Hippocampal formation (tissue), 2 donors: Measurements from ENCODE around the gene KCNC3.
"Not testable (repeated sequence)": the region's sequence is repeated elsewhere in the genome, so short reads cannot be mapped to it uniquely, and the experiment has no call there.

Source experiments
- DNase-seq, 2 donors: peaks; one replicate each; lab custom pipeline; 2025; lab: John Stamatoyannopoulos, UW

Gene KCNC3

DNA sequence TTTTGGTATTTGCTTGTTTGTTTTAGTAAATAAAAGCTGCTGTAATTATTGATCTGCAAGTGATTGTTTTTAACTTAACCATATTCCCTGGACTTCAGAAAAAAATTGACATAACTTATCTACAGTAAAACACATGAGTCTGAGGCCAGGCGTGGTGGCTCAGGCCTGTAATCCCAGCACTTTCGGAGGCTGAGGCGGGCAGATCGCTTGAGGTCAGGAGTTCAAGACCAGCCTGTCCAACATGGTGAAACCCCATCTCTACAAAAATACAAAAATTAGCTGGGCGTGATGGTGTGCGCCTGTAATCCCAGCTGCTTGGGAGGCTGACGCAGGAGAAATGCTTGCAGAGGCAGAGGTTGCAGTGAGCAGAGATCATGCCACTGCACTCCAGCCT lies 24.3 kb upstream of the KCNC3 start:
- not testable (repeated sequence) for DNase-seq

DNA sequence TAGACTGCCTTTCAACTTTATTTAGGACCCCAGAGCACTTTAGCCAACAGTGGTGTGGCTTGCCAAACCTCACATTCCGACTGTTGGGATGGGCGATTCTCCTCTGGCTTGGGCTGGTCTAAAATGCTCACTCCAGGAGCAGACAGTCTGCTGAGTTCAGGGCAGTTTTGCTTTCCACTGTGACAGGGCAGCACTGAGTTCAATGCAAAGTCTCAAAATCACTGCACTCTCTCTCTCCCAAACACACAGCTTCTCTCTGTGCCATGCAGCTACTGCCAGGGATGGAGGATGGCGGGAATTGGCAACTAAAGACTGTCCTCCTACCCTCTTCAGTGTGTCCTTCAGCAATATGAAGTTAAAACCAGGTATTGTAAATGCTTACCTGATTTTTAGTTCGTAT lies 23.1 kb upstream of the KCNC3 start:
- DNase-seq, result no peak

DNA sequence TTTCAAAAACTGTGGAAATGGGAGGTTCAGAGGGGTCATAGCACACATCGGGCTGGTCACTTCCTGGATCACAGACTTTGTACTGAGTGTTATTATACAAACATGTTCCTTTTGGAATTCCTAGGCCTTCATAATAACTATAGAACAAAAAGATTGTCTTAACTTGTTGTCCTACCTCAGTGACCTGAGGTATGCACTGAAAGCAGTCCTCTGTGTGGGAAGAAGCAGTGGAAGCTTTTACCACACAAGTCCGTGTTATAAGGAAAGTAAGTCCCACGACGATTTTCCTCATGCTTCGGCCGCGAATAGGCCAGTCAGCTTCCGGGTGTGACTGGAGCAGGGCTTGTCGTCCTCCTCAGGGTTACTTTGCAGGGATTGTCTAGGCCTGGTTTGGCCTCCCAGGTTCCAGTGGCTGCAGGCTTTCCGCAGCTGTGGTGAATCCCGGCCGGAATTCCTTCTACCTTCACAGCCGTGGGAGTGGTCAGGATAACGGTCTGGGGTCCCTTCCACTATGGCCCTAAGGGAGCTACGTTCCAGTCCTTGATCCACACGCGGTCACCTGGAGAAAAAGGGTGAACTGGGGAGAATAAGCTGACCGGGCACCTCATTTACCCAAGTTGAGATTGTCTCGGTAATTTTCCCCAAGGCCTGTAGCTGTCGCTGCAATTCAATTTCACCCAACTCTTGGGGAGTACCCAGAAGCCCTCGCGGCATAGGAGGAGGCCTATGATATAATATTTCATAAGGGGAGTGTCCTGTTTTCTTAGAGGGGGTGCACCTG lies 20.3 kb upstream of the KCNC3 start:
- DNase-seq, result no peak

DNA sequence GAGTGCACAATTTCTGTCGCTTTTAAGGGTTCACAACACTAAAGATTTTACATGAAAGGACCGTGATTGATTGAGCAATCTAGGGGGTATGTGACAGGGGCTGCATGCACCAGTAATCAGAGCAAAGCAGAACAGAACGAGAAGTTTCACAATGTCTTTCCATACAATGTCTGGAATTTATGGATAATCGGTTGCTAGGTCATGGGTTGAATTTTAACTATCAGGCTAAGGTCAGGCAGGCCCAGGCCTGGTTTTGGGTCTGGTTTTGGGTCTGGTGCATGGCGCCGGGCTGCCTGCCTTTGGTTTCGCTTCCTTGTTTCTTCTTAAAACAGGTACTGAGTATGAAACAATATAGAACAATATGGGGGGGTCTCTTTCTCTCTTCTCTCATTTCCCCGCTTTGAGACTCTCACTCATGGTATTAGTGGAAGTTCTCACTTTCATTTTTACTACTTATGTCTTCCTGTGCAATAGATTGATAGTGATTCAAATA lies 18.0 kb upstream of the KCNC3 start:
- not testable (repeated sequence) for DNase-seq

DNA sequence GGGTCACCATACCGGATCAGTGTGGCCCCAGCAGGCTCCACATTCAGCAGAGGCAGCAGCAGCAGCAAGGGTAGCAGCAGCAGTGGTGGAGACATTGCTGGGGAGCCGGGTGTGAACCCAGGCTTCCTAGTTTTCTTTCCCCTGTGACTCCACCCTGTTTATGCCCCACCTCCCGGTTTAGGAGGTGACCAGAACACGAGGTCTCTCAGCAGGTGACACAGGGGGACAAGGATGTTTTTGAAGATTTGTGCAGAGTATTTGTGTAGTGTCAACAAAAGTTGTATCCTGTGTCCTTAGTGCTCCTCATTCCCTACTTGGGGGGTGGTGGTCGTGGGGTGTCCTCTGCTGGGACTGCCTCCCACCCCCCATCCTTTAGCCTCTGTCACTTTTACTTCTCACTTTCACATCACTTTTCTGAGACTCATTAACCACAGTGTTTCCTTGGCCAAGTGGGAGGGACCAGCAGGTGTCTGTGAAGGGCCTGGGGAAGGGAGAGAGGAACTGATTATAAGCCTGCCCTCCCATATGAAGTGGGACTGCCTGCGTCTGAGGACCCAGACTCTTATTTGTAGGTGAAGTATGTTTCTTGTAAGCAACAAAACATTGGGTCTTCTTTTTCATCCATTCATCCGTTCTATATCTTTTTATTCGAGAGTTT lies 15.6 kb upstream of the KCNC3 start:
- DNase-seq, result peak in 1 of 2 donors; percentile 22

DNA sequence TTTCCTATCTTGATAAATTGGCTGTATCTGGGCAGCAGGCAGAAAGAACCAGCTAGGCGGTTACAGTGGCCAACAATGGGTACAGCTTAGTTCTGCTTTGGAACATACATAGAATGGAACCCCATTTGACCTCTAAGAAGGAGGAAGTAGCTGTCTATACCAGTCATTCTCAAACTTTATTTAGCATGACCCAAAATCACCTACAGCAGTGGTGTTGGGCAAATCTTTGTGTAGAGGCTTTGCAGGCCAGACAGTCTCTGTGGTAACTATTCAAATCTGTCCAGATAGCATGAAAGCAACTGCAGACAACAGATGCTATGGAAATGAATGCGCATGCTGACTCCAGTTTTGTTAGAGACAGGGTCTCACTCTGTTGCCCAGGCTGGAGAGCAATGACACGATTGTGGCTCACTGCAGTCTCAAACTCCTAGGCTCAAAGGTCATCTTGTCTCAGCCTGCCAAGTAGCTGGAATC lies 12.0 kb upstream of the KCNC3 start:
- no peak for DNase-seq

DNA sequence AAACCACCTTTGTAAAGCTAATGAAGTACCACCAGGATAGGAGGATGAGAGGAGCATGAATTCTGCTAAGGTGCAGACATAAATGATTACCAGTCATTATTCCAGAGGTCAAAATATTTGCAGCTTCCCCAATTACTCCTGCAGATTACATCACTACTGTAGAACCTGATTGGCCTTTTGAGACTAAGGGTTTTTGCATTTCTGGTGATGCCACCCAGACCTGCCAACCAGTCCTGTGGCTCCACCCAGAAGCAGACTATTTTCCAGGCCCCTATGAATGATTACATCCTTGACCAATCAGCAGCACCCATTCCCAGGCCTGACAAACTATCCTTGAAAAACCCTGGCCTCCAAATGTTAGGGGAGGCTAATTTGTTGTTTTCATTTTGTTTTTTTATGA lies 11.2 kb upstream of the KCNC3 start:
- no peak for DNase-seq

DNA sequence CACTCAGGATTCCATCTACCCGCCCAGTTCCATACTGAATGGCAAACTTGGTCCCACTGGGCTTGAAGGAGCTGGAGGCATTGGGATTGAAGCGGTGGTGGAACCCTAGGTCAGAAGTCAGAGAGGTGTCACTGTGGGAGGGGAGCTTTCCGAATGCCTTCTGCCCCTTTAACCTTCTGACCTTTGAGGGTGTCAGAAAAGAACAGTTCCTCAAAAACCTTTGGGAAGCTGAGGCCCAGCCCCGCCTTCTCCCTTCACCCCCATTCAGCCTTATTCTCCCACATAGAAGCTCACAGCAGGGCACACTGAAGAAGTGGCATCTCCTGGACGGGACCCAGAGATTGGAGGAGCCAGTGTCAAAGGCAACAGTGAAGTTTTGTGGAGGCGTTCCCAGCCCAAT lies 7.9 kb upstream of the KCNC3 start:
- DNase-seq, result not testable (repeated sequence)

DNA sequence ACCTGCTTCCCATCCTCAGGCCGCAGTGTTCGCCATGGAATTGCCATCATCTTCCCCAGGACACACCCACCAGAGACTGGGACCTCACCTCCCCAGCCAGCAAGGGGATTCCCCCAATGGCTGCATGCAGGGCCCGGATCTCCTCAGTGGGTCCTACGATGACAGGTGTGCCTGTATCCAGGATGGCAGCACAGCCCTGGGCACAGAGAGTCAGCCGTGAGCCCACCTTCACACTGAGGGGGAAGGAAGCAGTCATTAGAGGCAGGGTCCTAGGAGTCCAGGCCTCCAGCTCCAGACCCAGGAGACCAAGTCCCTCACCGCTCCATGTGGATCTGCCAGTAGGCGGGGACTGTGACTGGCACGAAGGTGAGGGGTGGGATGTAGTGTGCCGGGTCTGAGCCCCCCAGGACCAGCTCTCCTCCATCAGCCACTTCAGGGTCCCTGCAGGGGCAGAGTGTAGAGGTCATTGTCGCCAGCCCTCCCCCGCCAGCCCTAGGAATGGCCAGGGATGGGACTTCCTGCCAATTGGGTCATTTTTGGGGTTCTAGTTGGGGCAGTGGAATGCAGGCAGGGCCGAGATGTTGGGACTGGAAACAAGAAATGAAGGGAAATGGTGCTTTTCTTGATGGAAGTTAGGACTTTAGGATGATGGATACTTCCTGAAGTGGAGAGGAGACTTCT lies 5.7 kb upstream of the KCNC3 start:
- no peak for DNase-seq

DNA sequence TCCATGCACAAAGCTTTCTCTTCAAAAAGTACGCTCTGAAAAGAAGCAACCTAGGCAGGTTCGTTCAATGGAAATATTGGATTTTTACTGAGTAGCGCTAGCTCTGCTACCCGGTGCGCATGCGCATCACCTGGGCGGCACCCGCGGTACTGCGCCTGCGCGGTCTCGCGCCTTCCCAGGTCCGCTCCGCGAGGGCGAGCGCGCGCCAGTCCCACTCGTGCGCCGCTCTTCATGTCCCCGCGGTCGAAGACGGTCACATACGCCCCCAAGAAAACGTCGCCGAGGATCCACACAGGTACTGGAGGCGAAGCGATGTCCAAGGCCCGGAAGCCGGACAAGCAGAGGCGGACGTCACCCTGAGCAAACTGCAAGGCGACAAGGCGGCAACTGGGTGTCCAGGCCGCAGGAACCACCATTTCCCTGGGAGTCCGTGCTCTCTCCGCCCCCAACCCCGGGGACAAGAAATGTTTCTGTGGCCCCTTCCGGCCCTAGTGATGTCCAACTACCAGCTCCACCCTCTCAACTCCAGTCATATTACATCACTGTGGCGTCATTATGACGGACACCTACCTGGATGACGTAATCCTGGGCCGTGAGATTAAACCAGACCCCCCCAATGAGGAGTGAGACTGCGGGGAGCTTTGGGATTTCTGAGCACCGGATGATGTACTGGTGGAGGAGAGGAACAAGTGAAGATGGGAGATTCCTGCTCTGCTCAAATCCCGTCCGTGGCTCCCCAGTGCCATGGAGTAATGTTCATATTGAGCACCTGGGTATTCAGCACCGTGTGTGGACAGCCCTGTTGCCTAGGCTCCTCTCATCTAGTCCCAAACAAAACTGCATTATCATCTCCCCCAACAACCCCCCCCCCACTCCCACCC lies 4.8 kb upstream of the KCNC3 start:
- peak; percentile 86 to 88 for DNase-seq

DNA sequence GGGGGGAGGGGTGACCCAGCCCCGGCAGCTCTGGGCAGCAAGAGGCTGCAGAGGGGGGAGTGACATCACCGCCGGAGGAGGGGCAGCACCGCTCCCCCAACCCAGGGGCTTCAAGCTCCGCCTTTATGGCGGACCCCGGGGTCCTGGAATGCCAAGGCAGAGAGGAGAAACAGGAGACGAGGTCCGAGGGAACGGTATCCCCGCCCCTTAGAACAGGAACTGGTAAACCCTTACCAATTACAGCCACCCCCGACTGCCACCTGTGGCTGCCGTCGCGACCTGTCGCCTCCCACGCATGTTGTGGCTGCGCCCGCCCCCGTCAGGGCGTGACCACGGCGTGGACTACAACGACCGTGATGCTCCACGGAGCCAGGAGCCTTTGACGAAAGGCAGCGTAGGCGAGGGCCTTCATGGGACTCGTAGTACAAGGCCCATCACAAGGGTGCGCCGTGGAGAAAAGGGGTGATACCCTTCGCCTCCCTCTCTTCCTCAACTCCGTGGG lies 4.1 kb upstream of the KCNC3 start:
- DNase-seq, result peak; percentile 90

DNA sequence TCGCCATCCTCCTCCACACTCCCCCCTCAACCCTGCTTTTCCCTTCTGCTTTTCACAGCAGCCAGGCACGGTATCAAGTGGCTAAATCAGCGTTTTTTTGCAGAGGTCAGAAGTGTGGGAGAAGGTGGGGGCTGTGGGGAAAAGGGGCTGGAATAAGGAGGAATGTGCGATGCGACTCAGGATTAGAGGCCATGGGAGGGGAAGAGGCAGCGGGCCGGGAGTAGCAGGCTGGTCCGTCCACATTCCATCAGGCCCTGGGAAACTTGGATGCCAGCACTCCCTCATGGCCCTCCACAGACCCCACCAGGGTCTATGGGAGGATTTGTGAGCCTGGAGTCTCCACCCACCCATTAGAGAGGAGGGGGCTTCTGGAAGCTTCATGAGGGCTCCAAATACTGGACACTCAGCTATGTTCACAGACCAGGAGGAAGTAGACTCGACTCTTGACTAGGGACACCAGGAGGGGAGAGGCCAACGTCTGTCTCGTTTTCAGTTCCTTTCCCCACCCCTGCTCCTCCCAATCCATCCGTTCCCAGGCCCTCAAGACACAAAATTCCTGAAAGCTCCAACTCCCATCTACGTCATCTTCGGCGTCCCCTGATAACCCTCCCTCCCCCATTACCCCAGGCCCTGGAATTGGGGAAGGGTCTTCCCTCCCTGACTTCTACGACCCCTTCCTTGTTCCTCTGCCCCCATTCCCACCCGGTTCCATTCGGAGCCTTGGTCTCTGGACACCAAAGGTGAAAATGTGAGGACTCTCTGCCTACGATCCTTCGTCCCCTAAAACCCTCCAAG lies 3.3 kb upstream of the KCNC3 start:
- peak in 1 of 2 donors; percentile 26 for DNase-seq

DNA sequence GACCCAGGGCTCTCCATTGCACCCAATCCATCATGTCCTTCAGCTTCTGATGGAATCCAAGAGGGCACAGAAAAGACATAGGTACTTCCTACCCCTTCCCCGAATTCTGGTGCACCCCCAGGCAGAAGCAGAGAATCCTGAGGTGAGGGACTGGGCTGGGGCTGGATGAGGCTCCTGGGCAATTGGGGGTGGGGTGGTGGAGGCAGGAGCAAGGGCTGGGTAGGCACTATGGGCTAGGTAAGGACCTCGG lies 2.7 kb upstream of the KCNC3 start:
- no peak for DNase-seq

DNA sequence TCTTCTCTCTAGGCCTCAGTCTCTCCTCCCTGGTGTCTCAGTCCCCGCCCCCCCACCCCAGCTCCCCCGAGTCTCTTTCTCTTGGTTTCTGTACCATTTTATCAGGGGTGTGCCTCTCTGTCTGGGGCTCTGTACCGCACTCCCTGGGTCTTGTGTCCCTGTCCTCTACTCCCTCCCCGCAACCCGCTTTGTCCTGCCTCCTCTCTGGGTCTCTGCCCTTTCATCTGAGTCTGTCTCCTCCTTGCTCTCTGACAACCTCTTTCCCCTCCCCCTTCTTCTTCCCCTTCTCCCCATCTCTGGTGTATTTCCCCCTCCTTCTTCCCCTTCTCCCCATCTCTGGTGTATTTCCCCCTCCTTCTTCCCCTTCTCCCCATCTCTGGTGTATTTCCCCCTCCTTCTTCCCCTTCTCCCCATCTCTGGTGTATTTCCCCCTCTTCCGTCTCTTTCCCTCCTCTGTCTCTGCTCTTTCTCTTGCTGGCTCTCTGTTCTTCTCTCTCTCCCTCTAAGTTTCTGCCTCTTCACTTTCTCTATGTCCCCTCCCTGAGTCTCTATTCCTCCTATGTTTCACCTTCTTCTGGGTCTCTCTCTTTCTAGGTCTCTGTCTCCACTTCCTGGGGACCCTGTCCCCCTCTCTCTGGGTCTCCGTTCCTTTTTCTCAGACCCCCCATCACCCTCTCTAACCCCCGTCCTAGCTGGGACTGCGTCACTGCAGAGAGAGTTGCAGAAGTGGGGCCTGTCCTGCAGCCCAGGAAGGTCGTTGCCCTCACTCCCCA lies 2.2 kb upstream of the KCNC3 start:
- DNase-seq, result no peak

DNA sequence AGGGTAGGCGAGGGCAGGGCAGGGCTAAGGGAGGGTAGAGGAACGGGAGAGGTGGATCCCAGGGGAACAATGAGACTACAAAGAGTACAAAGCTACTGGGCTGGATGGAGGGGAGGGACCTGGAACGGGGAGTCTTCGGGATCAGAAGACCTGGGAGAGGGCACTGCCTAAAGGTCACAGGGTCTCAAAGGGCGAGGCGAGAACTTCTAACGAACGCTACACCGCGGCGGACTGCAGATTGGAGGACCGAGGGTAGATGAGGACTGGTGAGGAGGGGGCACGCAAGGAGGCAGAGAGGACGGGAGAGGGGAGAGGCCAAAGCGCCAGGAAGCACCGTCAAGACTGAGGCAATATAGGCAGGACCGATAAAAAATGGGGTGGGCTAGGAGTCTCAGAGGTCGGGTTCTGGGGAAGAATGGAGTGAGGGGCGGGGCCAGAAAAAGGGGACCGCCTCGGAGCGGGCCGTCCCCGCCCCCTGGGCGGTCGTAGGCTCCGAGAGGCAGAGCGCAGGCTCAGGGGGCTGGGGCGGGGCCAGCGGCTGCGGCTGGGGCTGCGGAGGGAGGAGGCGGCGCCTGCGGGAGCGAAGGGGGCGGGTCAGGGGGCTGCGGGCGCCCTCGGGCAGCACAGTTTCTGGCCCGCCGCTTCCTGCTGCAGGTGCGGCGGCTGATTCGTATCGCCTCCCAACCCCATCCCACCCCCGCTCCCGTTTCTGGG lies 1.3 kb upstream of the KCNC3 start:
- DNase-seq, result peak; percentile 86 to 87

DNA sequence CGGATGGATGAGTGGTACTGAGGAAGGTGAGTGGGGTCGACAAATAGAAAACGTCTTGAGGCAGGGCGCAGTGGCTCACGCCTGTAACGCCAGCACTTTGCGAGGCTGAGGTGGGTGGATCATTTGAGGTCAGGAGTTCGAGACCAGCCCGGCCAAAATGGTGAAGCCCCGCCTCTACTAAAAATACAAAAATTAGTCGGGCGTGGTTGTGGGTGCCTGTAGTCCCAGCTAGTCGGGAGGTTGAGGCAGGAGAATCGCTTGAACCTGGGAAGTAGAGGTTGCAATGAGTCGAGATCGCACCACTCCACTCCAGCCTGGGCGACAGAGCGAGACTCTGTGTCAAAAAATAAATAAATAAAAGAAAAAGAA lies 733 bp upstream of the KCNC3 start:
- not testable (repeated sequence) for DNase-seq

DNA sequence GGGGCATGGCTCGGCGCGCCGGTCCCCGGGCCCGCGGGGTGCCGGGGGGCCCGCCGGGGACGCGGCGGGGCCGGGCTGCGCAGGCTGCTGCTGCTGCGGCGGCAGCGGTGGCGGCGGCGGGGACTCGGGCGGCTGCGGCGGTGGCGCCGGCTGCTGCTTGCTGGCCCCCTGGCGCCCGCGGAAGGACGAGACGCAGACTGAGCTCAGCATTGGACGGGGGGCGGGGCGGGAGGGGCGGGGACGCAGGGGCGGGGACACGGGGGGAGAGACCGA lies 368 bp downstream of the KCNC3 start:
- no peak for DNase-seq

DNA sequence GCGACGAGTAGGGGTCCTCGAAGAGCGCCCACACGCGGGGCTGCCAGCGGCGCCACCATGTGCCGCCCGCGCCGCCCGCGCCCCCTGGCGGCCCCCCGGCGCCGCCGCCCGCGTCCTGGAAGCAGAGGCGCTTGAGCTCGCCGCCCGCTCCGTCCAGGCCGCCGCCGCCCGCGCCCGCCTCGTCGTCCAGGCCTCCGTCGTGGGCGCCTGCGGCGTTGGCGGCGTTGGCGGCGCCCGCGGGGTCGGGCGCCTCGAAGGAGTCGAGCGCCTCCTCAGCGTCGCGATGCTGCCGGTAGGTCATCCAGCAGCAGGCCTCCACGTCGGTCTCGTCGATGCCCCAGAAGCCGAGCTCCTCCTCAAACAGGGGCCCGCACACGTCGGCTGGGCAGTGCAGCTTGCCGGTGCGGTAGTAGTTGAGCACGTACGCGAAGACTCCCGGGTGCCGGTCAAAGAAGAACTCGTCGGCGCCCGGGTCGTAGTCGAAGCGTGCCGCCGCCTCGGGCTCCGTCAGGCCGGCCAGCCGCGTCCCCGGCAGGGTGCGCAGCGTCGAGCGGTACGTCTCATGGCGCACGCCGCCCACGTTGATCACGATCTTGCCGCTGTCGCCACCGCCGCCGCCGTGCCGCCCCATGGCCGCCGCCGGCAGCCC lies 829 bp downstream of the KCNC3 start:
- no peak for DNase-seq

DNA sequence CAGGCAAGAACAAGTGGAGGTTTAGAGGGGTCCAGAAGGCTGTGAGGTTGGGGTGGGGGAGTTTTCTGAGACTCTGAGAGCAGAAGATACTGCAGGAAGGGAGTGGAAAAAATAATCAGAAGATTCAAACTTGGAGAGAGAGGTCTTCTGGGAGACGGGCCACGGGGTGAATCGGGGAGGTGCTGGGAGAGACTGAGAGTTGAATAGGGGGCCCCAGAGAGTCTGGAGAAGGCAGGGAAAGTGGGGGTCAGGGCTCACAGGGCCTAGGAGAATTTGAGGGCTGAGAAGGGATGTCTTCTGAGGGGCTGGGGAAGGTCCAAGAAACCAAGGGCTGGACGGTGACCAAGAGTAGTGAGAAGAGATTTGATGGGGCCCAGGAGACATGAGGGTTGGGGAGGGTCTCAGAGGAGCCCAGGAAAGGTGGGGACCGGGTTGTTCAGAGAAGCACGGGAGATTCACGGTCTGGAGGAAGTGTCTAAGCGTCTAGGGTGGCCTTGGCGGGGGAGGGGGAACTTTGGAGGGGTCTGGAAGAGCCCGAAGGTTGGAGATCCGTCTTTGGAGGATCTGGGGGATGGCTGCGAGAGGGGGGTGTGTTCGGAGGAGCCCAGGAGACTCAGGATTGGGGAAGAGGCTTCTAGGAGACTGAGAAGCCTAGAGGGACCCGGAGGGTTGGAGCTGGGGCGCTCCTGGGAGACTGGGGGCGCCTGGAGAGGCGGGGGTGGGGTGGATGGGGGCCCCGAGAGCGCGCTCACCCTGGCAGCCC lies 1.5 kb downstream of the KCNC3 start:
- DNase-seq, result no peak
